Brain microvascular endothelial cell (primary cell): ENCODE data around the gene NDOR1.
"Not testable (repeated sequence)": the region's sequence is repeated elsewhere in the genome, so short reads cannot be mapped to it uniquely, and the experiment has no call there.

ENCODE experiments used
- DNase-seq: peaks from one replicate; pipeline ENCODE4 v3.0.0-alpha.2; 2020
- H3K27ac ChIP-seq: fragments of 250-450 bp; sonication (Bioruptor Pico); 2 replicates; pipeline ENCODE4 v1.5.1; 2020; ENCODE audit warnings: mild to moderate bottlenecking, moderate library complexity
- H3K27me3 ChIP-seq: fragments of 250-450 bp; sonication (Bioruptor Pico); replicated peaks from 2 replicates; pipeline ENCODE4 v1.5.1; 2020; ENCODE audit warnings: mild to moderate bottlenecking
- H3K36me3 ChIP-seq: fragments of 250-450 bp; sonication (Bioruptor Pico); replicated peaks from 2 replicates; pipeline ENCODE4 v1.5.1; 2020; ENCODE audit warnings: mild to moderate bottlenecking
- H3K4me3 ChIP-seq: 2 replicates; pipeline ENCODE4 v1.5.1; 2011; ENCODE audit warnings: low read depth, mild to moderate bottlenecking, control low read depth, low read length, moderate library complexity
- in situ Hi-C: cut with HindIII; loops from 2 replicates; pipeline ENCODE4 v1.10.0; 2017; ENCODE audit warnings: low sequenced_read_pairs, low pct_ligation_motif_present
- TF ChIP-seq, protein P1 (sequence below): IDR thresholded peaks from 2 replicates; pipeline ENCODE4 v1.5.1; 2011; ENCODE audit warnings: low read depth, mild to moderate bottlenecking, moderate library complexity, low read length, control low read depth, inconsistent platforms; ENCODE audit errors: missing control alignments

The NDOR1 gene

DNA sequence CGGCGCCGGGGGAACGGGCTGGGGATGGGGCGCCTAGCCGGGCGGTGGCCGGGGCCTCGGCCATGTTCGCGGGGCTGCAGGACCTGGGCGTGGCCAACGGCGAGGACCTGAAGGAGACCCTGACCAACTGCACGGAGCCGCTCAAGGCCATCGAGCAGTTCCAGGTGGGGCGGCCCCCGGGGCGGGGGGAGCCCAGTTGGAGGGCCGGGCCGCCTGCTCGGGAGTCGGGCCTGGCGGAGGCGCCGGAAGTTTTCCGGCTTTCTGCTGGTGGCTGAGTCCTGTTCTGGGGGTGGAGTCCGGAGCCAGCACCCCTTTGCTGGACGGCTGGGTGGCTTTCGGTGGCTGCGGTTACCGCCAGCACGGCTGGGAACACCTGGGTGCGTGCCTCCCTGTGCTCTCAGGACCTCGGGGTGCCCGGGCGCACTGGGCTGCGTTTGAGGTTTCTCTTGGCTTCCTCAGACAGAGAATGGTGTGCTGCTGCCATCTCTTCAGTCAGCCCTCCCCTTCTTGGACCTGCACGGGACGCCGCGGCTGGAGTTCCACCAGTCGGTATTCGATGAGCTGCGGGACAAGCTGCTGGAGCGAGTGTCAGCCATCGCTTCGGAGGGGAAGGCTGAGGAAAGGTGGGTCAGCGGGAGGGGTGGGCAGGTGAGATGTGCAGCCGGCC, 50.1 kb downstream of the NDOR1 start:
- Histone ChIP-seq H3K27ac (peak overlapping the region; percentile 27), H3K4me3 (peak overlapping the region; percentile 92), H3K36me3 (peaks cover 14% of the 10 kb centered on the region), H3K27me3 (no peaks in the 10 kb centered on the region)
- TF ChIP-seq, protein P1, sequence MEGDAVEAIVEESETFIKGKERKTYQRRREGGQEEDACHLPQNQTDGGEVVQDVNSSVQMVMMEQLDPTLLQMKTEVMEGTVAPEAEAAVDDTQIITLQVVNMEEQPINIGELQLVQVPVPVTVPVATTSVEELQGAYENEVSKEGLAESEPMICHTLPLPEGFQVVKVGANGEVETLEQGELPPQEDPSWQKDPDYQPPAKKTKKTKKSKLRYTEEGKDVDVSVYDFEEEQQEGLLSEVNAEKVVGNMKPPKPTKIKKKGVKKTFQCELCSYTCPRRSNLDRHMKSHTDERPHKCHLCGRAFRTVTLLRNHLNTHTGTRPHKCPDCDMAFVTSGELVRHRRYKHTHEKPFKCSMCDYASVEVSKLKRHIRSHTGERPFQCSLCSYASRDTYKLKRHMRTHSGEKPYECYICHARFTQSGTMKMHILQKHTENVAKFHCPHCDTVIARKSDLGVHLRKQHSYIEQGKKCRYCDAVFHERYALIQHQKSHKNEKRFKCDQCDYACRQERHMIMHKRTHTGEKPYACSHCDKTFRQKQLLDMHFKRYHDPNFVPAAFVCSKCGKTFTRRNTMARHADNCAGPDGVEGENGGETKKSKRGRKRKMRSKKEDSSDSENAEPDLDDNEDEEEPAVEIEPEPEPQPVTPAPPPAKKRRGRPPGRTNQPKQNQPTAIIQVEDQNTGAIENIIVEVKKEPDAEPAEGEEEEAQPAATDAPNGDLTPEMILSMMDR: no peak
- DNase-seq: no peak
- in situ Hi-C loops: no loop called here

DNA sequence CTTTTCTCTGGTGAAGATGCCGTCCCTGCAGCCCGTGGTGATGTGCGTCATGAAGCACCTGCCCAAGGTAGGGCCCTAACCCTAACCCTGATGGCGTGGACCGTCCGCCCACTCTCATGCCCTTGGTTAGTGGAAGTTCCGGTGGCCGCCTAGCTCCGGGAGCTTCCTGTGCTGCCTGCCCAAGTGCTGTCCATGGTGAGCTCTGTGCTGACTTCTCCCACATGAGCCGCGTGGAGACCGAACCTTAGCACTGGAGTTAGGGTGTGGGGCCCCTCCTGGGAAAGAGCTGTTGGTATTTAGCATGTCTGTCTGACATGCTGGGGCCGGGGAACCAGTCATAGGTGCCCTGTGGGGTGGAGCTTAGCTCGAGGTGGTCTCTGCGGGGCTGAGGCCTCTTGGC, 50.9 kb downstream of the NDOR1 start:
- Histone ChIP-seq H3K4me3 (peak overlapping the region; percentile 92), H3K27ac (no peak overlapping the region), H3K27me3 (no peaks in the 10 kb centered on the region), H3K36me3 (peaks cover 14% of the 10 kb centered on the region)
- TF ChIP-seq, protein P1: no peak
- no peak for DNase-seq
- in situ Hi-C loops: no loop called here

DNA sequence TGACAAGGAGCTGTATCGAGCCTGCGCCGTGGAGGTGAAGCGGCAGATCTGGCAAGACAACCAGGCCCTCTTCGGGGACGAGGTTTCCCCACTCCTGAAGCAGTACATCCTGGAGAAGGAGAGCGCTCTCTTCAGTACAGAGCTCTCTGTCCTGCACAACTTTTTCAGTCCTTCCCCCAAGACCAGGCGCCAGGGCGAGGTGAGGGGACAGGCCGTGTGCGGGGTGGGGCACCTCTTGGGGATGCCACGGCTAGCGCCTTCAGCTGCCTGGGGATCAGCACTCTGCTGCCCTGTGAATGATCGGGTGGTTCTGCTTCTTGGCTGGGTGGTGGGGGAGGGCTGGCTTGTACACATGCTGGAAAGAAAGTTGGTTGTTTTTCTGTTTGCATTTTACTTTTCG, 51.4 kb downstream of the NDOR1 start:
- no peak for DNase-seq
- TF ChIP-seq, protein P1: no peak
- Histone ChIP-seq H3K27me3 (no peaks in the 10 kb centered on the region), H3K36me3 (peaks cover 14% of the 10 kb centered on the region), H3K27ac (no peak overlapping the region), H3K4me3 (peak overlapping the region; percentile 92)
- in situ Hi-C loops: no loop called here

DNA sequence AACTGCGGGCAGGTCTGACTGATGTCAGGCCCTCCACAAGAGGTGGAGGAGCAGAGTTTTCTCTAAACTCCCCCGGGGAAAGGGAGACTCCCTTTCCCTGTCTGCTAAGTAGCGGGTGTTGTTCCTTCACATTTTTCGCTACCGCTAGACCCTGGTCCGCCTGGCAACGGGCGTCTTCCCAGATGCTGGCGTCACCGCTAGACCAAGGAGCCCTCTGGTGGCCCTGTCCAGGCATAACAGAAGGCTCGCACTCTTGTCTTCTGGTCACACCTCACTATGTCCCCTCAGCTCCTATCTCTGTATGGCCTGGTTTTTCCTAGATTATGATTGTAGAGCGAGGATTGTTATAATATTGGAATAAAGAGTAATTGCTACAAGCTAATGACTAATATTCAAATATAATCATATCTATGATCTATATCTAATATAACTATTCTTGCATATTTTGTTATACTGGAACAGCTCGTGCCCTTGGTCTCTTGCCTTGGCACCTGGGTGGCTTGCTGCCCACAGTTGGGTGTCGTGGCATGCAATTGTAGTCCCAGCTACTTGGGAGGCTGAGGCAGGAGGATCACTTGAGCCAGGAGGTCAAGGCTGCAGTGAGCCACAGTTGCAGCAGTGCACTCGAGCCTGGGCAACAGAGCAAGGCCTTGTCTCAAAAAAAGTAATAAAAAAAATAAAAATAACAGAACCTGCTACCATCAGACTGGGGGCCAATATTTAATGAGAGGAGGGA, 56.8 kb downstream of the NDOR1 start:
- H3K27ac ChIP-seq, in situ Hi-C loops, DNase-seq, H3K4me3 ChIP-seq, H3K27me3 ChIP-seq: not testable (repeated sequence)
- H3K36me3 ChIP-seq: peaks cover 29% of the 10 kb centered on the region
- TF ChIP-seq, protein P1: peak; percentile 55

DNA sequence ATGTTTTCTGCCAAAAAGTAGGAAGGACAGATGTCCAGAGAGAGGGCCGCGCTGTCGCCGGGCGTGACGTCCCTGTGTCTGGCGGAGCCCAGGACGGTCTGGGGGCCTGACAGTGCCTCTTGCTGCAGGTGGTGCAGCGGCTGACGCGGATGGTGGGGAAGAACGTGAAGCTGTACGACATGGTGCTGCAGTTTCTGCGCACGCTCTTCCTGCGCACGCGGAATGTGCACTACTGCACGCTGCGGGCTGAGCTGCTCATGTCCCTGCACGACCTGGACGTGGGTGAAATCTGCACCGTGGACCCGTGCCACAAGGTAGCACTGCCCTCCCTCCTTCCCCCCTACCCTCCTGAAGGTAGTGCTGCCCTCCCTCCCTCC, 57.4 kb downstream of the NDOR1 start:
- Histone ChIP-seq H3K27ac (no peak overlapping the region), H3K36me3 (peaks cover 32% of the 10 kb centered on the region), H3K27me3 (no peaks in the 10 kb centered on the region), H3K4me3 (no peak overlapping the region)
- TF ChIP-seq, protein P1: no peak
- in situ Hi-C loops: no loop called here
- DNase-seq: no peak
